Mesenchymal stem cell (in vitro differentiated cells and primary cell): ENCODE measurements around the gene PPP3CA.

ENCODE experiments used
- DNase-seq: peaks from one replicate; pipeline ENCODE4 v3.0.0-alpha.2; 2013
- H2AFZ ChIP-seq: one replicate; pipeline ENCODE4 v1.6.1; 2013; ENCODE audit warnings: low read depth, mild to moderate bottlenecking, control low read depth, inconsistent platforms, low read length, moderate library complexity
- H2AK5ac ChIP-seq: 2 replicates; pipeline ENCODE4 v1.6.1; 2013; ENCODE audit warnings: low read length, moderate library complexity, mild to moderate bottlenecking, inconsistent platforms; ENCODE audit not compliant: severe bottlenecking
- H2BK120ac ChIP-seq: one replicate; pipeline ENCODE4 v1.6.1; 2013; ENCODE audit warnings: low read depth, mild to moderate bottlenecking, inconsistent platforms, low read length, moderate library complexity
- H2BK12ac ChIP-seq, 2 experiments: one replicate each; pipeline ENCODE4 v1.6.1; 2013; ENCODE audit warnings: inconsistent platforms in 2 of 2, low read length in 2 of 2, mild to moderate bottlenecking in 2 of 2, moderate library complexity in 2 of 2, control low read depth in 1 of 2
- H2BK15ac ChIP-seq: one replicate; pipeline ENCODE4 v1.6.1; 2013; ENCODE audit warnings: mild to moderate bottlenecking, low read depth, inconsistent platforms; ENCODE audit not compliant: poor library complexity, severe bottlenecking
- H2BK5ac ChIP-seq: 2 replicates; pipeline ENCODE4 v1.6.1; 2013; ENCODE audit warnings: low read depth, mild to moderate bottlenecking, low read length, control low read depth, inconsistent platforms; ENCODE audit not compliant: poor library complexity, severe bottlenecking
- H3K14ac ChIP-seq, 2 experiments: one replicate each; pipeline ENCODE4 v1.6.1; 2013; ENCODE audit warnings: inconsistent platforms in 2 of 2, low read length in 2 of 2, control low read depth in 1 of 2, mild to moderate bottlenecking in 1 of 2, moderate library complexity in 1 of 2
- H3K18ac ChIP-seq, 2 experiments: one replicate each; pipeline ENCODE4 v1.6.1; 2013; ENCODE audit warnings: inconsistent platforms in 2 of 2, low read length in 2 of 2, control low read depth in 1 of 2, low read depth in 1 of 2, mild to moderate bottlenecking in 1 of 2
- H3K23ac ChIP-seq, 2 experiments: one replicate each; pipeline ENCODE4 v1.6.1; 2013; ENCODE audit warnings: inconsistent platforms in 2 of 2, low read length in 2 of 2, mild to moderate bottlenecking in 2 of 2, moderate library complexity in 2 of 2, control low read depth in 1 of 2
- H3K27ac ChIP-seq: 2 replicates; pipeline ENCODE4 v1.5.1; 2013; ENCODE audit warnings: mild to moderate bottlenecking, moderate library complexity, low read length, control low read depth, inconsistent platforms; ENCODE audit not compliant: poor library complexity, severe bottlenecking
- H3K27me3 ChIP-seq, 2 experiments: 2 replicates each; pipeline versions ENCODE4 v1.6.1 to v1.7.0; 2013; ENCODE audit warnings: low read length in 2 of 2, mild to moderate bottlenecking in 2 of 2, moderate library complexity in 2 of 2, control low read depth in 1 of 2, inconsistent platforms in 1 of 2; ENCODE audit not compliant: control insufficient read depth in 1 of 2, insufficient read depth in 1 of 2
- H3K36me3 ChIP-seq, 2 experiments: 2 replicates each; pipeline versions ENCODE4 v1.6.1 to v1.7.0; 2013; ENCODE audit warnings: low read length in 2 of 2, control low read depth in 1 of 2, inconsistent platforms in 1 of 2, low read depth in 1 of 2, mild to moderate bottlenecking in 1 of 2; ENCODE audit not compliant: insufficient read depth in 2 of 2, control insufficient read depth in 1 of 2
- H3K4ac ChIP-seq, 2 experiments: one replicate each; pipeline ENCODE4 v1.6.1; 2013; ENCODE audit warnings: inconsistent platforms in 2 of 2, low read length in 2 of 2, mild to moderate bottlenecking in 2 of 2, moderate library complexity in 2 of 2, control low read depth in 1 of 2, low read depth in 1 of 2
- H3K4me1 ChIP-seq: 2 replicates; pipeline ENCODE4 v1.6.1; 2013; ENCODE audit warnings: low read depth, low read length, control low read depth; ENCODE audit not compliant: control insufficient read depth, insufficient read depth
- H3K4me2 ChIP-seq: 2 replicates; pipeline ENCODE4 v1.6.1; 2013; ENCODE audit warnings: low read length, mild to moderate bottlenecking, inconsistent platforms; ENCODE audit not compliant: poor library complexity, severe bottlenecking
- H3K4me3 ChIP-seq, 2 experiments: 2 replicates each; pipeline versions ENCODE4 v1.5.1 to v1.7.0; 2013; ENCODE audit warnings: low read length in 2 of 2, mild to moderate bottlenecking in 2 of 2, control low read depth in 1 of 2, low read depth in 1 of 2; ENCODE audit not compliant: insufficient read depth in 1 of 2
- H3K79me1 ChIP-seq: replicated peaks from 2 replicates; pipeline ENCODE4 v1.6.1; 2013; ENCODE audit warnings: mild to moderate bottlenecking, control low read depth, low read length, inconsistent platforms; ENCODE audit not compliant: poor library complexity, severe bottlenecking
- H3K9ac ChIP-seq: 2 replicates; pipeline ENCODE4 v1.7.0; 2013; ENCODE audit warnings: mild to moderate bottlenecking, low read length, moderate library complexity
- H3K9me3 ChIP-seq: 2 replicates; pipeline ENCODE4 v1.7.0; 2013; ENCODE audit warnings: mild to moderate bottlenecking, low read length; ENCODE audit not compliant: control insufficient read depth
- H4K8ac ChIP-seq: one replicate; pipeline ENCODE4 v1.6.1; 2013; ENCODE audit warnings: inconsistent platforms, mild to moderate bottlenecking, low read length, moderate library complexity
- H4K91ac ChIP-seq: one replicate; pipeline ENCODE4 v1.6.1; 2013; ENCODE audit warnings: mild to moderate bottlenecking, low read length, inconsistent platforms
- WGBS: methylation state at CpG from one replicate; pipeline ENCODE4 v1.1.7; 2013; ENCODE audit warnings: mixed read lengths; 5-methylcytosine and 5-hydroxymethylcytosine counted together

The PPP3CA gene

GRCh38 chr4:101332424-101332823 lies 14.9 kb downstream of the PPP3CA start:
- Histone ChIP-seq H2BK15ac (no peak overlapping the region), H3K4me3 (no peak overlapping the region), H3K23ac (no peak overlapping the region), H3K9me3 (no peaks in the 10 kb centered on the region), H3K4ac (no peak overlapping the region), H2BK120ac (no peak overlapping the region), H3K9ac (no peak overlapping the region), H2BK5ac (no peak overlapping the region), H2AK5ac (no peak overlapping the region), H4K8ac (no peak overlapping the region), H3K14ac (no peak overlapping the region), H3K27me3 (no peaks in the 10 kb centered on the region), H2BK12ac (no peak overlapping the region), H4K91ac (no peak overlapping the region), H3K79me1 (peaks cover 32% of the 10 kb centered on the region), H3K4me2 (no peak overlapping the region), H3K27ac (no peak overlapping the region), H2AFZ (no peak overlapping the region), H3K18ac (no peak overlapping the region), H3K36me3 (no peaks in the 10 kb centered on the region), H3K4me1 (no peaks in the 10 kb centered on the region)
- WGBS: 67% methylated on average over 1 of the region's 4 CpGs
- no peak for DNase-seq

DNA sequence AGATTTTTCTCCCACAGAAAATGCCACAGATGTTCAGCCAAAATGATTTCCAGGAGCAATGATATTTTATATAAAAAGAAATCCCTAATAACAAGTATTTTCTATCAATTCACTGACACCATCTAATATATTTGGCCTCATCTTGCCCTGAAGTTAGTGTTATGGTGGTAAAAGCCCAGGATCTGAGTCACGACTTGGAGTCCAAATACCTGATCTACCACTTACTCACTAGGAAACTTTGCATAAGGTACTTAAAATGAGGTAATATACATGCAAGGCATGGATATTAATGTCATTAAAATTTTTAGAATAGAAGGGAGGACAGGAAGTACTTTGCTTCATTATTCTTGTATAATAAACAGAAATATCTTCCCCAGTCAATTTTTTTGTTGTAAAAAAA lies 16.3 kb downstream of the PPP3CA start:
- peaks cover 29% of the 10 kb centered on the region for H3K79me1 ChIP-seq
- no peak overlapping the region for H3K9ac ChIP-seq
- H3K4ac ChIP-seq: no peak overlapping the region
- H3K23ac ChIP-seq: no peak overlapping the region
- no peaks in the 10 kb centered on the region for H3K9me3 ChIP-seq
- no peak overlapping the region for H2AK5ac ChIP-seq
- no peak overlapping the region for H3K14ac ChIP-seq
- no peak overlapping the region for H2BK15ac ChIP-seq
- no peak overlapping the region for H4K8ac ChIP-seq
- H3K4me3 ChIP-seq: no peak overlapping the region
- no CpG with 5 or more reads among the region's 1 CpG for WGBS
- H3K4me2 ChIP-seq: no peak overlapping the region
- no peak overlapping the region for H2BK5ac ChIP-seq
- no peak overlapping the region for H2BK12ac ChIP-seq
- no peaks in the 10 kb centered on the region for H3K36me3 ChIP-seq
- H3K27ac ChIP-seq: no peak overlapping the region
- H2AFZ ChIP-seq: no peak overlapping the region
- no peaks in the 10 kb centered on the region for H3K27me3 ChIP-seq
- no peak for DNase-seq
- H4K91ac ChIP-seq: no peak overlapping the region
- H2BK120ac ChIP-seq: no peak overlapping the region
- H3K4me1 ChIP-seq: no peaks in the 10 kb centered on the region
- no peak overlapping the region for H3K18ac ChIP-seq

DNA sequence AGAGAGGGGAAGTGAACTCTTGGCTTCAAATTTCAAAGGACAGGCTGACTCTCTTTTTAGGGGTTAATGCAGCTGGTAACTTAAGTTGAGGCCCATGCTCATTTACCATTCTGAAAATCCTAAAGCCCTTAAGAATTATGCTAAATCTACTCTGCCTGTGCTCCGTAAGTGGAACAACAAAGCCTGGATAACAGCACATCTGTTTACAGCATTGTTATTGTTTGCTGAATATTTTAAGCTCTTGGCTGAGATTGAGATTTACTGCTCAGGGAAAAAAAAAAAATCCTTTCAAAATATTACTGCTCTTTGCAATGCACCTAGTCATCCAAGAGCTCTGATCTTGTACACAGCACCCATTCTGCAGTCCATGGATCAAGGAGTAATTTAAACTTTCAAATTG lies 17.7 kb downstream of the PPP3CA start:
- Histone ChIP-seq H3K4me1 (no peaks in the 10 kb centered on the region), H2AK5ac (no peak overlapping the region), H3K14ac (no peak overlapping the region), H3K4ac (no peak overlapping the region), H4K91ac (no peak overlapping the region), H3K36me3 (no peaks in the 10 kb centered on the region), H3K9me3 (no peaks in the 10 kb centered on the region), H2AFZ (no peak overlapping the region), H2BK120ac (no peak overlapping the region), H3K9ac (no peak overlapping the region), H2BK12ac (no peak overlapping the region), H3K27ac (no peak overlapping the region), H3K4me3 (no peak overlapping the region), H2BK5ac (no peak overlapping the region), H4K8ac (no peak overlapping the region), H3K79me1 (peaks cover 22% of the 10 kb centered on the region), H3K4me2 (no peak overlapping the region), H3K27me3 (no peaks in the 10 kb centered on the region), H3K18ac (no peak overlapping the region), H3K23ac (no peak overlapping the region), H2BK15ac (no peak overlapping the region)
- no peak for DNase-seq
- WGBS: no CpG with 5 or more reads among the region's 1 CpG

DNA sequence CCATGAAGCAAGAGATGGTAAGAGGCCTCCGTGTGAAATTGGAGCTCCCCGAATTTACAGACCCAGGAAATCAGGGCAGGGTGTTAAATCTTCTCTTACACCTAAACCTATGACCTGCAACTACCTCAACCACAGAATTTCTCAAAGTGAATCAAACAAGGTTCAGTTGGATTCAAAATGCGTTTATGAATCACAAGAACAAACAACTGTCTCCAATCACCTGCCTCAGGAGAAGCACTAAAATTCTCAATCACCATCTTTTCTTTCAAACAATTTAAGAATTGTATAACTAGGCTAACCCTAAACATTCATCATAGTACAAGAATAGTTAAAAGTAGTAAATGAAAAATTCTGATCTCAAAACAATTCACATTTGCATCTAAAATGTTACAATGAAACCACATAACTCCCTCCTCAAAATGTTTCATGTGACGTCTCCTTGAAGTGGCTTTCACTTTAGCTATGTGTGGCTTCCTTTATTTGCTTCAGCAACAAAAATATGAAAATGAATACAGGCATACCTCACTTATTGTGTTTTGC lies 19.2 kb downstream of the PPP3CA start:
- Histone ChIP-seq H3K9ac (no peak overlapping the region), H3K14ac (no peak overlapping the region), H3K4me2 (no peak overlapping the region), H2BK120ac (no peak overlapping the region), H2BK15ac (no peak overlapping the region), H3K36me3 (no peaks in the 10 kb centered on the region), H3K4me1 (no peaks in the 10 kb centered on the region), H2AK5ac (no peak overlapping the region), H2BK5ac (no peak overlapping the region), H3K79me1 (peaks cover 19% of the 10 kb centered on the region), H3K27me3 (no peaks in the 10 kb centered on the region), H3K23ac (no peak overlapping the region), H4K8ac (no peak overlapping the region), H3K18ac (no peak overlapping the region), H2AFZ (no peak overlapping the region), H2BK12ac (no peak overlapping the region), H3K9me3 (no peaks in the 10 kb centered on the region), H4K91ac (no peak overlapping the region), H3K4me3 (no peak overlapping the region), H3K27ac (no peak overlapping the region), H3K4ac (no peak overlapping the region)
- 79% methylated on average over 4 of the region's 4 CpGs for WGBS
- DNase-seq: no peak
